AG09309 (cell line): ENCODE results near the gene TTC13.

Experiments
- DNase-seq: peaks from one replicate; pipeline ENCODE4 v3.0.0-alpha.2; 2010; ENCODE audit warnings: low read depth
- H3K4me3 ChIP-seq: 2 replicates; pipeline ENCODE4 v1.5.1; 2011; ENCODE audit warnings: mild to moderate bottlenecking, low read depth, low read length, moderate library complexity; ENCODE audit not compliant: control insufficient read depth
- TF ChIP-seq, protein P1 (sequence below): IDR thresholded peaks from 2 replicates; pipeline ENCODE4 v1.5.1; 2011; ENCODE audit warnings: mild to moderate bottlenecking, low read depth, low read length, inconsistent platforms; ENCODE audit not compliant: insufficient read depth, control insufficient read depth; ENCODE audit errors: missing control alignments

The TTC13 gene

DNA sequence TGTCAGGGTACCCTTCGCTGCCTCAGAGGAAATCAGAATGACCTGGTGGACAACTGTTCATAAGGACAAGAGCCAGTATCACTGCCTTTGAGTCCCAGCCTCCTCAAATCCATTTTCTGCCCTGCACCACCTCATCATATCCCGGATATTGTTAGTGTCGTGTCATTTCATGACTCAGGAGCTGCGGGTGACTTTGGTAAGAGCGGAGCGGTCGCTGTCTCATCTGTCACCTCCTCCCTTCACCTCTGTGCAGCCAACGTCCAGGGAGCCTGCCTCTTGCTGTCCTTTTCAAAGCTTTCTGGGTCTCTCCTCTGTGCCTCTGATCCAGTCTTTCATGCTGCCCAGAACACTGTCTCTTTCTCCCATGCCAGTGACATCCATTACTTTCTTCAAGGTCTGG, 103.3 kb downstream of the TTC13 start:
- no peak for DNase-seq
- TF ChIP-seq, protein P1, sequence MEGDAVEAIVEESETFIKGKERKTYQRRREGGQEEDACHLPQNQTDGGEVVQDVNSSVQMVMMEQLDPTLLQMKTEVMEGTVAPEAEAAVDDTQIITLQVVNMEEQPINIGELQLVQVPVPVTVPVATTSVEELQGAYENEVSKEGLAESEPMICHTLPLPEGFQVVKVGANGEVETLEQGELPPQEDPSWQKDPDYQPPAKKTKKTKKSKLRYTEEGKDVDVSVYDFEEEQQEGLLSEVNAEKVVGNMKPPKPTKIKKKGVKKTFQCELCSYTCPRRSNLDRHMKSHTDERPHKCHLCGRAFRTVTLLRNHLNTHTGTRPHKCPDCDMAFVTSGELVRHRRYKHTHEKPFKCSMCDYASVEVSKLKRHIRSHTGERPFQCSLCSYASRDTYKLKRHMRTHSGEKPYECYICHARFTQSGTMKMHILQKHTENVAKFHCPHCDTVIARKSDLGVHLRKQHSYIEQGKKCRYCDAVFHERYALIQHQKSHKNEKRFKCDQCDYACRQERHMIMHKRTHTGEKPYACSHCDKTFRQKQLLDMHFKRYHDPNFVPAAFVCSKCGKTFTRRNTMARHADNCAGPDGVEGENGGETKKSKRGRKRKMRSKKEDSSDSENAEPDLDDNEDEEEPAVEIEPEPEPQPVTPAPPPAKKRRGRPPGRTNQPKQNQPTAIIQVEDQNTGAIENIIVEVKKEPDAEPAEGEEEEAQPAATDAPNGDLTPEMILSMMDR = no peak
- no peak overlapping the region for H3K4me3 ChIP-seq

DNA sequence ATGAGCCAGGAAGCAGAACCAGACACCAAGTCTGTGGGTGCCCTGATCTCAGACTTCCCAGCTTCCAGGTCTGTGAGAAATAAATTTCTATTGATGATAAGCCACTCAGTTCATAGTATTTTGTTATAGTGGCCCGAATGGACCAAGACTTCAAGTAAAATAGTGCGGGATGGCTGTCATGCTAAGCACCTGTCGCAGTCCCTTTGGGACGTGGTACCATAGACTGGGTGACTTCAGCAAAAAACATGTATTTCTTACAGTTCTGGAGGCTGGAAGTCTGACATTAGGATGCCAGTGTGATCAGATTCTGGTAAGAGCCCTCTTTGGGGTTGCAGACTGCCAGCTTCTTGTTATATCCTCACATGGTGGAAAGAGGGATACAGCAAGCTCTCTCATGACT, 107.7 kb downstream of the TTC13 start:
- DNase-seq = no peak
- H3K4me3 ChIP-seq = no peak overlapping the region
- TF ChIP-seq, protein P1 = no peak

DNA sequence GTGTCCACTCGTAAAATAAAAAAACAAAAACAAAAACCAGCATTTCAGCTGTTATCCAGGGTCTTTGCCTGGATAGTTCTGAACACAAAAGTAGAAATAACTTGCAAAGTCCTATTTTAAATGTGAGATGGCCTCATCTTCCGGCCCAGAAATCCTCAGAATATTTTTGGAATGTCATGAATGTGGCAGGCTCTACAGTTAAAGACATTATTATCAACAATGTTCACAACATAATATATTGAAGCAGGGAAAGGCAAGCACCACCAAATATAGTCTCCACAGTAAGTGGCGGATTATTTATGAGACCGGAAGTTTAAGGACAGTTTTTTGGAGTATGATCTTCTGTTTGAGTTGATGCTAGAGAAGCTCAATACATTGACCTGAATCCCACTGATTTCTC, 109.2 kb downstream of the TTC13 start:
- H3K4me3 ChIP-seq = no peak overlapping the region
- TF ChIP-seq, protein P1 = no peak
- no peak for DNase-seq

DNA sequence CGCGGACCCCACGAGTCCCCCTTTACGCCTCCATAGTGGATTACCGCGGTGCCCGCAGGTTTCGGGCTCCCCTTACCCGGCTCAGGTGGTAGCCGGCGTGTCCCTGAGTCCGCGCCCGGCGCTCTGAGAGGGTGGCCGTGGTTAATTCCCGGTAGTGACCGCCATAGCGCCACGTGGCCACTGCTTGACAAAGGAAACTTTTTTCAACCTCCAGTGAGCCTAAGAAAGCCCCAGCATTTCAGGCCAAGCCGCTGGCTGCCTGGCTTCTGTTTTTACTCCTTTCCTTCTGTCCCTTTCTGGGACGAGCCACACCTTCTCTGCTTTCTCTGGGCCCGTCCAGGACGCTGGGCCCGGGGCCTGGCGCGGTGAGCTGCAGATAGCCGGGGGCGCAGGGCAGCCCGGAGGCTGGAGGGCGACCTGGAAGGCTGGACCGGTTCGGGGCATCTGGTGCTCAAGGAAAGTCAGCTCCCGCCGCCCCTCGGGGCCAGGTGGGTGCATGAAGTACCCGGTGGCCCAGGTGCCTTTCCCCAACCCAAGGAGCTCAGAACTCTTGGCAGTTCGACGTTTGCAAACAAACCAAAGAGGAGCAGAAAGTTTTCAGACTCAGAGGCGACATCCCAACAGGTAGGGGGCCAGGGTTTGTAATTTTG, 109.8 kb downstream of the TTC13 start:
- peak overlapping the region; percentile 67 for H3K4me3 ChIP-seq
- DNase-seq = no peak
- TF ChIP-seq, protein P1 = no peak

DNA sequence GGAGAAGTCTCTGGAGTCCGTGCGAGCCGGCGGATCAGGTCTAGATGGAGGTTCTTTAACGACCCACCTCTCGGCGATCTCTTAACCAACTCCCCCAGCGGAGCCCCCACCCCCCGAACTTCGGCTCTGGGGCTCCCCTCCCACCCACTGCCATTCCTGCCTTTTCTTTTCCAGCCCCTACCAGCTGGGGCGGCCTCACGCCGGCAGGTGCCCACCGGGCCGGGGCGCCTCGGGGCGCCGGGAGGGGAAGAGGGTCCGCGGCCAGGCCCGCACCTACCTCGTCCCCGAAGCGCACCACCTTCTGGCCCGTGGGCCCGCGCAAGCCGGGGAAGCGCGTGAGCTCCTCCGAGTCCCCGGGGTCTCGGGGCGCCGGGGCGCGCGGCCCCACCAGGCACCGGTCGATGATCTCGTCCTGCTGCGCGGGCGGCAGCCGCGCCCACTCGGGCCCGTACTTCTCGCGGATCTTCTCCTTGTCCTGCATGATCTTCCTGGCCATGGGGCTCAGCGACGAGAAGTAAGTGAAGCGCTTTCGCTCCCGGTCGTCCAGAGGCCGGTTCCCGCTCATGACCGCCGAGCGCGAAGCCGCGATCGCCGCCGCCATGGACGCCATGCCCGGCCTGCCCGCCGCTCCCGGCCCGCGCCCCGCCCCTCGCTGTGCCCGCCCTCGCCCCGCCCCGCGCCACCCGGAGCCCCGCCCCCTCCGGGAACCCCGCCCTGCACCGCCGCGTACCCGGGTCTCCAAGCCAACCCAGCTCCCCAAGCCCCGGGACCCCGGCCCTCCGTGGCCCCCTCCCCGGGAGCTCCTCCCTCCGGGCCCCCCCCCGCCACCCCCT, 110.5 kb downstream of the TTC13 start, which contains the start of gene C1orf198:
TSS of gene C1orf198 (minus strand) at position 619 of the 833 bp plus-strand sequence. CDS start at position 610, 9 bp downstream.
- H3K4me3 ChIP-seq = peak within 1 kb of the TSS; percentile 67
- TF ChIP-seq, protein P1 = no peak
- DNase-seq = no peak

DNA sequence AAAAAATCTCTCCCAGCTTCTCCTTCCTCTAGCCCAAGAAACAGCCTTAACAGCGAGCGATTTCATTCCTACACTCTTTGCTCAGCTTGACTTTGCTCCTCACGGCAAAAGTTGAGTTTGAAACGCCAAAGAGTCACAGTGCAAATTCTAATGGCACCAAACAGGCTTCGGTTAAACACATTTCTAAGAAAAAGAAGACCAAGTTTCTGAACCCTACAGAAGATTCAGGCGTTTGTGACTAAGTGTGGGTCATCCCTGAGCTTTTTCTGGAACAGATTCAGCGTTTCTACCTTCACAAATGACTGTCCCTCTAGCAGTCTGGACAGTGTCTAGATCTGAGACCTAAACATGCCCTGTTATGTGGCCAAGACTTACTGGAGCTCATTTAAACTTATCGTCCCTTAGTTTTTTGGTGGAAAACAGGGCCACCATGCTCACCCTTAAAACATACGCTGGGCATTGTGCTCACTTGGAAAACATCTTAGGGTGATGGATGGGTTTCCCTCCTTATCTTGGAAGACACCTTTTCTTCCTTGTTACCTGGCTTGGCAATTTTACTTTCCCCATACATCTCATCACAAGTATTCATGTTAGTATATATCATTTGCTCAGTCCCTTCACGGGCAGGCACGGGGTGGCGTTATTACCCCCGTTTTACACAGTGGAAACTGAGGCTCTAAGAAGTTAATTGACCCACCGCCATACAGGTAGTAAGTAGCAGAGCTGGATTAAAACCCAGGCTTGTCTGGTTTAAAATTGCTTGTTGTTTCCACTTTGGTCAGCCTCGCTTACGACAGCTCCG, 111.4 kb downstream of the TTC13 start:
- TF ChIP-seq, protein P1 = no peak
- H3K4me3 ChIP-seq = peak overlapping the region; percentile 67
- DNase-seq = no peak
